HG03378 (cell line): ENCODE measurements around the gene PI4KB.

Source experiments
- ATAC-seq: cut with Tn5 transposase; IDR thresholded peaks from one replicate; pipeline ENCODE4 v1.9.1; 2021; ENCODE audit warnings: mild to moderate bottlenecking, moderate library complexity; ENCODE audit not compliant: unreplicated experiment

Gene PI4KB

GRCh38 chr1:151312826-151313225 lies 14.4 kb downstream of the PI4KB start:
- no peak for ATAC-seq

- no peak for ATAC-seq
Observed at GRCh38 chr1:151312411-151312810, 14.8 kb downstream of the PI4KB start.

GRCh38 chr1:151311589-151312331 lies 15.5 kb downstream of the PI4KB start:
- ATAC-seq = no peak

GRCh38 chr1:151311011-151311410 lies 16.2 kb downstream of the PI4KB start:
- ATAC-seq = no peak

- no peak for ATAC-seq
Observed at GRCh38 chr1:151309811-151310323, 17.3 kb downstream of the PI4KB start.

- ATAC-seq = no peak
Observed at GRCh38 chr1:151294742-151295462, 32.3 kb downstream of the PI4KB start.

- ATAC-seq = no peak
Observed at GRCh38 chr1:151293093-151293492, 34.1 kb downstream of the PI4KB start.

GRCh38 chr1:151292207-151293030 lies 34.8 kb downstream of the PI4KB start:
- ATAC-seq = no peak

GRCh38 chr1:151290709-151291303 lies 36.4 kb downstream of the PI4KB start:
- ATAC-seq = no peak

GRCh38 chr1:151289991-151290708 lies 37.1 kb downstream of the PI4KB start:
- no peak for ATAC-seq

GRCh38 chr1:151289080-151289935 lies 37.9 kb downstream of the PI4KB start:
- no peak for ATAC-seq

- no peak for ATAC-seq
Observed at GRCh38 chr1:151288502-151288901, 38.7 kb downstream of the PI4KB start.

GRCh38 chr1:151287767-151288500 lies 39.3 kb downstream of the PI4KB start:
- ATAC-seq = no peak

- no peak for ATAC-seq
Observed at GRCh38 chr1:151287341-151287699, 39.9 kb downstream of the PI4KB start.

- ATAC-seq = no peak
Observed at GRCh38 chr1:151286619-151287340, 40.4 kb downstream of the PI4KB start.

GRCh38 chr1:151284013-151284577 lies 43.1 kb downstream of the PI4KB start:
- no peak for ATAC-seq

GRCh38 chr1:151282883-151283725 lies 44.1 kb downstream of the PI4KB start:
- no peak for ATAC-seq
